Endothelial cell (in vitro differentiated cells): ENCODE data around the gene FEM1C. TPM values are rescaled to one million over a fixed set of nuclear protein-coding genes. Genes with fewer than 3 reads are reported as not detected.

ENCODE experiments used
- DNase-seq: peaks from one replicate; pipeline ENCODE4 v3.0.0; 2021; ENCODE audit warnings: low spot score
- H3K27ac Mint-ChIP-seq: one replicate; pipeline ENCODE4 v1.8.0; 2021; ENCODE audit warnings: mixed read lengths, inconsistent platforms; ENCODE audit not compliant: unreplicated experiment
- H3K27me3 Mint-ChIP-seq: one replicate; pipeline ENCODE4 v1.8.0; 2021; ENCODE audit warnings: mild to moderate bottlenecking, moderate library complexity, mixed read lengths, inconsistent platforms; ENCODE audit not compliant: unreplicated experiment
- H3K36me3 Mint-ChIP-seq: one replicate; pipeline ENCODE4 v1.8.0; 2021; ENCODE audit warnings: mild to moderate bottlenecking, low read depth, mixed read lengths, inconsistent platforms; ENCODE audit not compliant: unreplicated experiment
- H3K4me1 Mint-ChIP-seq: one replicate; pipeline ENCODE4 v1.8.0; 2021; ENCODE audit warnings: mild to moderate bottlenecking, mixed read lengths, inconsistent platforms; ENCODE audit not compliant: unreplicated experiment
- H3K4me3 Mint-ChIP-seq: one replicate; pipeline ENCODE4 v1.8.0; 2021; ENCODE audit warnings: mild to moderate bottlenecking, mixed read lengths, inconsistent platforms; ENCODE audit not compliant: unreplicated experiment
- H3K9me3 Mint-ChIP-seq: one replicate; pipeline ENCODE4 v1.8.0; 2021; ENCODE audit warnings: mixed read lengths, inconsistent platforms; ENCODE audit not compliant: unreplicated experiment
- CTCF ChIP-seq: fragments of 200-600 bp; sonication (generic); IDR thresholded peaks from one replicate; pipeline ENCODE4 v1.5.0; 2021; ENCODE audit warnings: antibody characterized with exemption; ENCODE audit not compliant: unreplicated experiment
- total RNA-seq: library from RNA; stranded (reverse); fragmentation: NEBNext Ultra II Directional; extraction: Animal tissue kit (Norgen Biotek cat#: 25700); gene quantifications from one replicate; pipeline ENCODE4 v1.2.1, GENCODE V29; 2021; ENCODE audit not compliant: unreplicated experiment

FEM1C gene
- total RNA-seq, 1 donor from 2014 or later: 16.8 TPM

- Mint-ChIP-seq H3K9me3 (no peaks in the 10 kb centered on the region), H3K27ac (no peak overlapping the region), H3K4me3 (no peak overlapping the region), H3K4me1 (no peaks in the 10 kb centered on the region), H3K27me3 (no peaks in the 10 kb centered on the region), H3K36me3 (no peaks in the 10 kb centered on the region)
- TF ChIP-seq CTCF: no peak
- no peak for DNase-seq
These were observed 41.2 kb downstream of the FEM1C start for GRCh38 chr5:115503420-115503819.

GRCh38 chr5:115501464-115502210 is 42.9 kb downstream of the FEM1C start:
- H3K27ac Mint-ChIP-seq: no peak overlapping the region
- no peak for TF ChIP-seq CTCF
- no peak overlapping the region for H3K4me3 Mint-ChIP-seq
- H3K36me3 Mint-ChIP-seq: no peaks in the 10 kb centered on the region
- DNase-seq: no peak
- H3K9me3 Mint-ChIP-seq: no peaks in the 10 kb centered on the region
- H3K27me3 Mint-ChIP-seq: no peaks in the 10 kb centered on the region
- H3K4me1 Mint-ChIP-seq: no peaks in the 10 kb centered on the region

- Mint-ChIP-seq H3K4me3 (no peak overlapping the region), H3K4me1 (no peaks in the 10 kb centered on the region), H3K27ac (no peak overlapping the region), H3K36me3 (no peaks in the 10 kb centered on the region), H3K27me3 (no peaks in the 10 kb centered on the region), H3K9me3 (no peaks in the 10 kb centered on the region)
- TF ChIP-seq CTCF: no peak
- DNase-seq: no peak
These were observed 44.4 kb downstream of the FEM1C start for GRCh38 chr5:115500225-115500624.

GRCh38 chr5:115496936-115497576 is 47.5 kb downstream of the FEM1C start:
- Mint-ChIP-seq H3K9me3 (no peaks in the 10 kb centered on the region), H3K4me1 (peaks cover 7% of the 10 kb centered on the region), H3K4me3 (no peak overlapping the region), H3K36me3 (no peaks in the 10 kb centered on the region), H3K27ac (no peak overlapping the region), H3K27me3 (no peaks in the 10 kb centered on the region)
- TF ChIP-seq CTCF: no peak
- no peak for DNase-seq
